Activated naive CD4-positive, alpha-beta T cell (primary cell): ENCODE data around the gene ZNF385D.

ENCODE experiments used
- DNase-seq, 4 experiments: peaks; one replicate each; lab custom pipeline; 2025; lab: John Stamatoyannopoulos, UW

Gene ZNF385D, protein sequence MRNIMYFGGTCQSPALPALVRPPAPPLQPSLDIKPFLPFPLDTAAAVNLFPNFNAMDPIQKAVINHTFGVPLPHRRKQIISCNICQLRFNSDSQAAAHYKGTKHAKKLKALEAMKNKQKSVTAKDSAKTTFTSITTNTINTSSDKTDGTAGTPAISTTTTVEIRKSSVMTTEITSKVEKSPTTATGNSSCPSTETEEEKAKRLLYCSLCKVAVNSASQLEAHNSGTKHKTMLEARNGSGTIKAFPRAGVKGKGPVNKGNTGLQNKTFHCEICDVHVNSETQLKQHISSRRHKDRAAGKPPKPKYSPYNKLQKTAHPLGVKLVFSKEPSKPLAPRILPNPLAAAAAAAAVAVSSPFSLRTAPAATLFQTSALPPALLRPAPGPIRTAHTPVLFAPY

DNA sequence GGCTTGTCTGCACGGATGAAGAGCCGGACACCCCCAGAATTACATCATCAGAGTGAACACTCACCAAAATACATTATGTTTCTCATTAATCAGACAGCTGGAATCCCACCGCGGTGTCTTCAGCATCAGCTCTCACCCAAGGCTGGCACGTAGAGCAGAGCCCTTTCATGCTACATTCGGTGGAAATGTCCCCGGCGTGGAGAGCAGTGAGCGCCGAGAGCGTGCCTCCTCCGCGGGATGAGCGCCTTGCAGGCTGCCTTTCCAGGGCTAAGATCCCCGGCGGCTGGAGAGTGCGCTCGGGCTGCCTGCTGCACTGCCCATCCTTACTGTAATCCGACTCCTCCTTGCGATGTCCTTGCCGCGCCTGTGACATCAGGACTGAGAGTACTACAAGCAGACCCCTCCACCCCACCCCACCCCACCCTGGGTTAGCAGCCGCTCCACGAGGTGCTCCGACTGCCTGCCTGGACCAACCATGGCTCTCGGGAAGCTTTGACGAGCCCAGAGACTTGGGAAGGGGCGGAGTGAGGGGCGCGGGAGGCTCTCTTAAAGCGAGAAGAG is at the start of gene ZNF385D:
Gene ZNF385D (minus strand): TSS at position 380 of the 561 bp plus-strand sequence. CDS start 294 bp downstream, at position 86.
- no peak for DNase-seq

DNA sequence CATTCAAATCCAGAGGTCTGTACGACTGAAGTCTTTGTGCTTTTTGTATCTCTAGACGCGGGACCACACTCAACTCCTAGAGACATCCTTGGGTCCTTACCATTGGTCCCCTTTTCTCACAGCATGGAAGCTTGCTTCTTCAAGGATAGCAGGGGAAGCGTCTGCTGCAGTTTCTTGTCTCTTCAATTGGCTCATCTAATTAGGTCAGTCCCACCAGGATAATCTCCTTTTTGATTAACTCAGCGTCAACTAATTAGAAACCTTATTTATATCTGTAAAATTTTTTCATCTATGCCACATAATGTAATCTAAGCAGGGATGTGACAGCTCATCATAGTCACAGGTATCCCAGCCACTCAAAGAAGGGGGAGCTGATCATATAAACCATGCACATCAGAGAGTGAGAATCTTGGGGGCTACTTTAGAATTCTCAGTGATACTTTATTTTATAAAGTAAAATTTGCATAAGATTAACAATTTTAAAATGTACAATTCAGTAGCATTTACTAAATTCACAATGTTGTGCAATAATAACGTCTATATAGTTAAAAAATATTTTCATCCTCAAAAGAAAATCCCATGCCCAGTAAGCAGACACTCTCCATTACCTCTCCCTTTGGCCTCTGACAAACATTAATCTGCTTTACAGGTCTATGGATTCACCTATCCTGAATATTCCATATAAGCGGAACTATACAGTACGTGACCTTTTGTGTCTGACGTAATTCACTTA is 47.5 kb upstream of the ZNF385D start:
- DNase-seq: no peak

DNA sequence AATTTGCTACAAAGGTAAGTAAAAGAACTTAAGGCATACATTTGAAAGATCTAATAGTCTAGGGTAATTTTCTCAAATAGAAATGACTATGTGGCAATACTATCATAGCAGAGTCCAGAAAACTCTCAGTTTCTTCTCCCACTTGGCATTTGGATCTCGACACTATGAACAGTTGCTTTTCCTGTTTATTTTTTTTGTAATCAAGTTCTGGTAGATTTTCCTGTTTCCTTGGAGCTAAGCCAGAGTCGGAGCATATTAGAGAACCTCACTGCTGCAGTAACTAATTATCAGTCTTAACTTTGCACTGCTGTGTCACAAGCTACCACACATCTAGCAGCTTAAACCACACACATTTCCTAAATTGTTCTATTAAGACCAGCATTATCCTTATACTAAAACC is 44.9 kb upstream of the ZNF385D start:
- DNase-seq: no peak

DNA sequence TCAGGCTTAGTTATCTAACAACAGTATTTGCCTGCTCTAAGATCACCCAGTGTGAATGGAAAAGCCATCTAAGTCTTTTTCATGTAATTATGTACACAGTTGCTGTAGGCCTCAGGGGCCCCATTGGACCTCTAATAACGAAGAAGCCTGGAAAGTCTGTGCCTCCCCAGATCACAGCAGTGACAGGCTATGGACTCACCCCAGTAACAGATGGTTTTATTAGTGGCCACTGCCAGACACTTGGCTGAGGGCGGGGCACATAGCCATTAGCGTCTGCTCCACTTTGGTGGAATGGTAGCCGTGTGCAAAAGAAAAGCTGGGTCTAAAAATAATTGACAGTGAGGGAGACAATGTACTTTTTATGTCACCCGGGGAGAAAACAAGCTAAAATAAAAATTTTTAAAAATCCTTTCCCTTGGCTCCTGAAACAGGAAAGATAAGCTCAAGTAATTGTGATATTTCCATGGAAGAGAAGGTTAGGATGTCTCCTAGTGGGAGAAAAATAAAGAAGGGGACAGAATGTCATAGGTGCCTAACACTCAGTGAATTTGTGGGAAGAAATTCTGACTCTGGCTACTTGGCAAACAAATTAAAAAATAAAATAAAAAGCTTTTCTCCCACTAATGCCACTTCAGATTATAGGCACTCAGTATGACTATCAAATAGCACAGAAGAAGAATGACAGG is 44.3 kb upstream of the ZNF385D start:
- DNase-seq: no peak

DNA sequence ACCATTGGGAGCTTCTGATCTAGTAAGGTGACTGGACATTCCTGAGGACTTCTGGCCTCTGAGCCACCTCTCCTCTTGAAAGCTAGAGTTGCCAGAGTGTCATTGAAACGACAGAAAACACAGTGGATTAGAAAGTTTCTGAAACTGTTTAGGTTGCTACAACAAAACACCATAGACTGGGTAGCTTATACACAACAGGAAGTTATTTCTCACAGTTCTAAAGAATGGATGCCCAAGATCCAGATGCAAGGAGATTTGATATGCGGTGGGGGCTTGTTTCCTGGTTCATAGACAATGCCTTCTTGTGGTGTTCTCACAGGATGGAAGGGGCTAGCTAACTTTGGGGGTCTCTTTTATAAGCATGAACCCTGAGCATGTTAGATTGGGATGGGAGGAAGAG is 43.3 kb upstream of the ZNF385D start:
- DNase-seq: no peak

DNA sequence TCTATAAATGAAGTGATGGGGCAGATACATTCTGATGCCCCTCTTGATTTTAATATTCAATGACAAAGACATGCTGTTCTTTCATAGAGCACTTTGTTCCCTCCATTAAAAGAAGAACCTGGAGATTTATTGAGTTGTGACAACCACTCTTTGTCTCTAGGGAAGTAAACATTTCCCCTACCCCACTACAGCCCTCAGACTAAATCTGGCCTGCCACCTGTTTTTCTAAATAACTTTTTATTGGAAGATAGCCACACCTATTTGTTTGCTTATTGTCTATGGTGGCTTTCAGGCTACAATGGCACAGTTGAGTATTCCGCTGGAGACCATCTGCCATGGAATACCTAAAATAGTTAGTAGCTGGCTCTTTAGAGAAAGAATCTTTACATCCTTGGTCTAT is 41.2 kb upstream of the ZNF385D start:
- no peak for DNase-seq

DNA sequence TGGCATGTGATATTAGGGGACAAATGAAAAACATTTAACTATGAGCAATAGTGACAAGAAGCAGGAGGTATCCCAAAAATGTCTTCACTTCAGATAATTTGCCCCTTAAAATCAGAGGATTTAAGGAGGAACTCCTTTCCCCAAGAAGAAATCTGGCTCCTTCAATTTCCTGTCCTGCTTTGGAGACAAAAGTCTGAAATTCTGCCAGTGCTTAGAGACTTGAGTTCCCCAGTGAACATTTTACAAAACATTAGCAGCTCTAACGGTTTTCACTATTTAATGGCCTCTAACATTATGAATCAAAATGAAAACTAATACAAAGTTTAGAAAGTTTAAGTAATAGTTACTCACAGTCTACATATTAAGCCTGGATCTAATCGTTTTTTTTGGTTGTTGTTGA is 40.3 kb upstream of the ZNF385D start:
- DNase-seq: no peak

DNA sequence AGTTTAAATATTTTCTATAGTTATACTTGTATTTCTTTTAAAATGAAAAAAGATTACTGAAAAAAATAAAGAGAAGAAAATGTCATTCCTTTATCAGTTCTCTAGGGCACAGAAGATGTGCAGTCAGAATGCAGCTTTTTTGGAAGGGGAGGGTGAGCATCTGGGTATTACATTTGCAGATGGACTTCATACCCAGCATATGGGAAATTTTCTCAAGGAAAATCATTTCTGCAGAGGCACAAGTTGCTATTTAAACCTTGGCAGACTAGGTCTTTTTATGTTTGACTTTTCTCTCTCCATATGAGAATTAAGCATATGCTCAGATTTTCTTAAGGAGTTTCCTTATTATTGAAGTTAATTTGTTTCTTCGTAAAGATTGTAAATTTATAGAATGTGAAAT is 39.5 kb upstream of the ZNF385D start:
- no peak for DNase-seq

DNA sequence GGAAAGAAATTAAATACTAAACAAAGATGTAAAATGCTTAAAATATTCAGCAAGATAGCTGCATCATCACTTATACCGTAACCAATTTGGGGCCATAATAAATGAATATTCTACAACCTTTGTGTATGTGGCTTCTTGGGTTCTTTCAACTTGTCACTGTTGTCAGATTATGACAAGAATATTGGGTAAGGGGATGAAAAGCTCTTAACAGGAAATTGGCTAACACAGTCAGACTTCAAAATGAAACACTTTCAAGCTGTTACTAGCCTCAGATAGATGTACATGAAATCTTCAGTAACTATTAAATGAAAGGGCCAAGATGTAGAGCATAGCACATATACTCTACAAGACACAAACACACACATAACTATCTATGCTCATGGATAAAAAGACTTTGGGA is 38.7 kb upstream of the ZNF385D start:
- DNase-seq: no peak

DNA sequence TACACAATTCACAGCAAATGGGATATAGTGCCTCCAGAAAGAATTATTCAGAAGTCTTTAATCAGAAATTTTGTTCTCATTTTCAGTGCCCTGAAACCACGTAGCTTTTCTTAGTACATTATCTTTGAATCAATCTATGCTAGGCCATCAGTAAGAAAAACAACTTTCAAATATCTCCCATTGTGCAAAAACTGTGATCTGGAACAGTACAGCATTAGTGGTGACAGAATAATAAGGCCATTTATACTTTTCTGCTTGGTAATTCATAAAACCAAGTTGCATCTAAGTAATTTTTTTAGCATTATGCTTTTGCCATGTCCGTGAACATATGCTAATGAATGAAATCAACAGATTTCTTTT is 35.4 kb upstream of the ZNF385D start:
- DNase-seq: no peak

DNA sequence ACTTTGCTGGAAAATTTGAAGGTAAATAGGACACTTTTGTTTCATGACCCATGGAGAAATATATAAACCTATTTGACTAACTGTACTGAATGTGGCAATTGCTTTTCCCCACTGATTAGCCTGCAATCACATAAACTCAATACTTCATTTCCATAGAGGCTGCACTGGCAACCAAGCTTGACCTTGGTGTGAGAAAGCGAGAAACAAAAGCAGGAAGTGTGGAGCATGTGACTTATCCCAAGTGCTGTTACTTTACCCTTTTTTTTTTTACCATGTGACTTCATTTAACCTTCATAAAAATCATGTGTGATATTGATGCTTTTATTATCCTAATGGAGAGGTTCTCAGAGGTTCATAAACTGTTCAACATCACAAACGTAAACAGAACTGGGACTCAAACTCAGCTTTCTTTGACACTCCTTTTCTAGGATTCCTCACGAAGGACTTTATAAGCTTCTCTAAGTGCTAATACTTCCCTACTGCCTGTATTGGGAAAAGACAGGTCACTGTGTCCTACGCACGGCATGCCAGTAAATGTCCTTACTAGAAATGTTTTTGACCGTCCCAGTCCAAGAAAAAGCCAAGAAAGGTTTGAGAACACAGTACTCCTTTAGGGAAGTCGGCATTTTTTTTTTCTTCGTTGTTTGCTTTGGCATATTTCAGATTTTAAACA is 34.9 kb upstream of the ZNF385D start:
- no peak for DNase-seq

DNA sequence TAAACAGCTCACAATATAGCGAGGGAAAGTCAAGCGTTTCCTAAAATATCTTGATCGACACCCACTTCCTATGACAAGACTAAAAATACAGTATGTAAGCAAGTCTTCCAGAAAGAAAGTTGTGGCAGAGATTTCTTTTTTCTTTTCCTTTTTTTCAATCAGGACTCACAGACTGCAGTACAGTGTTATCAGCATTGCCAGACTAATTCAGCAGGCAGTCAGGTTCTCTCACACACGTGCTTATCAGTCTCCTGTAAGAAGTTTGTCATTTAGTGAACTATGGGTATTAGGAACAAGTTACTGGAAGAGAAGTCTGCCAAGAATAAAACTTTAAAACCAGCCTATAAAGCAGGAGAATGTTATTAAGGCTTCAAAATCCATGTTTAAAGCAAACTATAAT is 32.8 kb upstream of the ZNF385D start:
- DNase-seq: no peak

DNA sequence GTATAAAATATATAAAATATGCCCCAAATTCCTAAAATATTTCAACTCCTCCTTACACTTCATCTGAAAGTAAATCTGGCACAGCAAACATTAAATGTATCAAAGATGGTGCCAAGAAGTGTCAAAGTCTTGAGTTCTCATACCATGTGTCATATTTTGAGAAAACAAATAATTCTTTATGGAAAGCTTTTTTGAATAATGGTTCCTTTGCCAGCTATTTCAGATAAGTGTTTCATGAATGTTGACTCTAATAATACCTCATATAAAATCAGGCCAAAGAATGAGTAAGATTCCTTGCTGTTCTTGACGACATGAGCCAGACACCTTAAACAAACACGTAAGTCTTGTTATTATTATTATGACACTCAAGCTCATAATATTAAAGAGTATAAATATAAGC is 30.3 kb upstream of the ZNF385D start:
- no peak for DNase-seq

DNA sequence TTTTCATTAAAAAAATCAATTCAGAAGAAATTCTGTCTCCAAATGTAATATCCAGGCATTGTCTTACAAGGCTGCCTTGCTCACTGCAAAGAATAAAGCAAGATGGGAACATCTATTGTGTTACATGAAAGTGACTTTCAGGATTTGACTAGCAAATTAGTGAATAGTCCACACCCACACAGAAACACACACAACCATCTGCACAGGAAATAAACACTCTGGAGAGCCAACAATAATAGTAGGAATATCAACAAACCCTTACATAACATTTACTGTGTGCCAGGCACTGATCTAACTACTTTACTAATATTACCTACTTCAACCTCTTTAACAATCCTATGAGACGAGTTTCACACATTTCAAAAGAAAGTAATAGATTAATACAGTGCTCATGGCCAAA is 28.9 kb upstream of the ZNF385D start:
- no peak for DNase-seq

DNA sequence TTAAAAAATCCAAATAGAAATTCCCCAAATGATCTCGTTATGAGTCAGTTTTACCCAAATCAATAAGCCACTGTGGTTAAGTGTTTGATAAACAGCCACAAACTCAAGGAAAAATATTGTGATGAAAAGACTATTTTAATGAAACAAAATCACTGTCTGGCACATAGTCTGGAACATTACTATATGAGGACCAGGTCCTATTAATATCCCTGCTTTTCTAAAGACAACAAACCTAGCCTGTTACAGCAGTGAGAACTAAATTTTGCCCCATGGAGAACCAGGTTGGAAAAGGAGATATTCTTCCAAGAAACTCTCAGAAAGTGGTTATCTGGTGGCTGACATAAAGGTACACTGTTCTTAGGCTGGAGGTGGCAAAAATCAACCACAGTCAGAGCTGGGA is 27.7 kb upstream of the ZNF385D start:
- DNase-seq: no peak

DNA sequence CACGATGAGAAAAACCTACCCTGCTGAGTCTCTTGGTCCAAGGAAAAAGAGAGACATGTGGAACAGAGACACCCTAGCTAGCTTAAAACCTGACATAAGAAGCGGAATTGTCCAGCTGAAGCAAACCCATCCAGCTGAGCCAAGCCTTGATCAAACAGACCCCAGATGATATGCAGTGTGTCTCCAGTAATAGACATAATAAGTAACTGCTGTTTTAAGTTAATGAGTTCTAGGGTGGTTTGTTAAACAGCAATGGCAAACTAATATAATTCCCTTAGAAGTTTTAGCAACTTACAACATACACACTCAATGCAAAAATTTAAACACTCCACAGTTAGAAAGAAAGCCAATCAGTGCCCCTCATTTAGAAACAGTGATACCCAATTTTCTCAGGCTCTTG is 26.8 kb upstream of the ZNF385D start:
- no peak for DNase-seq

DNA sequence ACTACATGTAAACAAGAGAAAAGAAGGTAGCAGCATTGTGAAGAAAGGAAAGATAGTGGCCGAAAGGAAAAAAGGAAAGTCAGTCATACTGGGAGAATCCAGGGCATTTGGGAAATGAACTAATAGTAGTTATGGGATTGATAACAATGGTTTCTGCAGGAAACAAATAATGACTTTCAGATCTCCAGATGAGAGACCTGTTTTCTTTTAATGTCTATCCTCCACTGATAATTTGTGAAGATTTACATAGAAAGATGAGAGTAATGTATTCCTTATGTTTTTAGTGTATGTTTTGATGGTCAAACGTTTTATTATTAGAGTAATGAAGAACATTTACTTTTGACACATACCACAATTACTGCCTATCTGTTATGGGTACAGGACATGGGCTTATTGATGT is 15.0 kb upstream of the ZNF385D start:
- no peak for DNase-seq

DNA sequence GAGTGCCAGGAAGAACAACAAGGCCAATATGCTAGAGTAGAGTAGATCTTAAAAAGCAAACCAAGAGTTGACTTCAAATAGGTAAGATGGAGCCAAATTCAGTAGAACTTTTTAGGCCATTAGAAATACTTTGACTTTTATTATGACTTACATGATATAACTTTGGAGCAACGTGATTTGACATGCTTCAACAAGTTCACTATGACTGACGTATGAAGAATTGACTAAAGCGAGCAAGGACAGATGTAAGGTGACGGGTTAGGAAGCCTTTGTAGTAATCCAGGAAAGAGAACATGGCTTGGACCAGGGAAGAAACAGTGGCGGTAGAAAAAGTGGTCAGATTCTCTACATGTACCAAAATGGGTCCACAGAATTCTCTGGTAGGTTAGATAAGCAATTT is 4.9 kb upstream of the ZNF385D start:
- no peak for DNase-seq

DNA sequence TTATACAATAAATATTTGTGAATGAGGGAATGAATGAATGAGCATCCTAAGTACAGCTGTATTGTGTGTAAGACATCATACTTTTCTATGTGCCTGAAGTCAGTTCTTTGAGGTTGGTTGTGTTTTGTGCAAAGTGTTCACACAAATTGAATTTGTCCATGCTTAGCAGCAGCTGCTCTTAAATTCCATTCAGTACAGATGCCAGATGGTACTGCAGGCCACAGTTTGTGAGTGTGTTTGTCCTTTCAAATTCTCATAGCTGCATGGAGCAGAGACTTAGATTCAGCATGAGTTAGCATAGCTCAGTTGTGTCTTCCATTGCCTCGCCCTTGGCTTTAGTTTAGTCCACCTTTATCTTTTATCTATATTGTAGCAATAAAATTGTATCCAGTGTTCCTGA is 3.8 kb upstream of the ZNF385D start:
- DNase-seq: no peak

DNA sequence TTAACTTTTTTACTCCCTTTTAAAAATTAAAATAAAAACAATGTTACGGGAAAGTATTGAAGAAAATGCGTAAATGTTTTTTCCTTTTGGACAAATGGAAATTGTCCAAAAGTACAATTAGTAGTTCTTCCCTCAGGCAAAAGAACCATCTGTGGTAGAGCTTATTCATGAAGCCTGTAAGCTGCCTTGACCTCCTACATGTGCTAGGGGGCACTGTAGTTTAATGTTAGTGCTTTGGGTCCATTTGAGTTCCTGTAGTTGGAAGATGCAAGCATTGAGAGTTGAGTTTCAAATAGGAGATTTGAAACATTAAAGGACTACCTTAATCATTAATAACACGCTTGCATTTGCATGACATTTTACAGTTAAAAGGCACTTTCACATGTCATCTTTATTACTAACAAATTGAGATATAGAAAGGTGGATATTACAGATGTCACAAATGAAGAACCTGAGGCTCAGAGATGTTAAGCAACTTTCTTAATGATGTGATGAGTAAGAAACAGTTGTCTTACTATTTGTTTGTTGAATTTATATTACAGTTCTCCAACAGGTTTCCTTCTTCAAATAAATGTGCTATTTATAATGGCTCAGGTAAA is 1.8 kb upstream of the ZNF385D start:
- DNase-seq: no peak

DNA sequence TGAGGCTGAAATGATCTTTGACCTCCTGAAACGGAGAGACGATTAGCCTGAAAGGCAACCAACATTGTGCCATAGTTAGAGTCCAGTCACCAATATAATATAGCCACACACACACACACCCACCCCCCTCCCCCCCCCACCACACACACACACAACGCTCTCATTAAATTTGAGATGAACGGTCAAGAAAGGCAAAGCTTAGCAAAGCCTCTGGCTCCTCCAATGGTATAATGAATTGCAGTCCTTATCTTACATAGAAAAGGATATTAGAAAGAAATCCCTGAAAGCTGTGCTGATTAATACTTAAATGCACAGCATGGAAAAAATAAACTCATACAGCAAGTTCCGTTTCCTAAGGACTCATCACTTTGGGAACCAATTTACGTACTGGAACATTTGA is 876 bp upstream of the ZNF385D start:
- no peak for DNase-seq
